ENCODE data around the gene SOX5. TPM values are rescaled to one million over a fixed set of nuclear protein-coding genes. Genes with fewer than 3 reads are reported as not detected.

SOX5 gene
- total and polyA plus RNA-seq, 9 of the 15 experiments (the other 6 are each of a cell fraction or from before 2014, with no cell fraction given): 8.3 to 16.5 (median 11.9) TPM

DNA sequence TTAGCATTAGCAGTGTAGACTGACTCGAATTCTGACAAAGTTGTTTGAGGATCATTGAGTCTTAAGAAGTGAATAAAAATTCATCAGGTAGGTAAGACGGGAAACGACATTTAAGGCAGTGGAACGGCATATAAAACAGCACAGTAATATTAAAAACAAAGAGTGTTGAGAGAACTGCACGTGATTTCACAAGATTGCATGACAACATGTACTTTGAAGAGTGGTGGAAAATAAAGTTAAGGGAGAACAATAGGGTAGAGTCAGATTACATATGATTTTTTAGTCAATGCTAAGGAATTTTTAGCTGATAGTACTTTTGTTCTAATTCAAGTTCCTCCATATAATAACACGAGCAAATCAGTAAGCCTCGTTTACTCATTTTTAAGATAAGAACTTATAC, 115.4 kb downstream of the SOX5 start:
- no peaks in the 10 kb centered on the region for H3K4me1 ChIP-seq (replicated peaks in 1 of 2; ENCODE audit: control insufficient read depth in 2 of 2, insufficient read depth in 2 of 2, low read length in 2 of 2)
- DNase-seq (ENCODE audit: extremely low read depth in 1 of 4, low spot score in 3 of 4): no peak
- H3K9me3 ChIP-seq (replicated peaks; ENCODE audit: control insufficient read depth, insufficient read depth, low read depth, low read length): no peaks in the 10 kb centered on the region
- H3K9ac ChIP-seq (ENCODE audit: insufficient read depth in 1 of 2, low read depth in 2 of 2, low read length in 2 of 2): no peak overlapping the region
- H3K79me2 ChIP-seq (ENCODE audit: control insufficient read depth, insufficient read depth, low read length): no peaks in the 10 kb centered on the region
- no peak for FAIRE-seq
- intact Hi-C loops (cut with micrococcal nuclease): no loop called here
- no peaks in the 10 kb centered on the region for H3K9me1 ChIP-seq (ENCODE audit: control insufficient read depth, insufficient read depth, low read length)
- no peaks in the 10 kb centered on the region for H3K36me3 ChIP-seq (ENCODE audit: control insufficient read depth, insufficient read depth, low read length)
- 48% methylated on average over 7 of the region's 7 CpGs for WGBS (ENCODE audit: insufficient coverage, low coverage, missing lambda C conversion rate)
- H4K20me1 ChIP-seq (replicated peaks; ENCODE audit: control insufficient read depth, insufficient read depth, low read length): no peaks in the 10 kb centered on the region
- CTCF ChIA-PET (ENCODE audit: low intra/inter-chr PET ratio): no interaction called here
- in situ Hi-C loops (cut with MboI): no loop called here
- H3K27ac ChIP-seq (ENCODE audit: extremely low read depth, low read depth, low read length): no peak overlapping the region
- peak overlapping the region; percentile 58 for H2AFZ ChIP-seq (ENCODE audit: low read depth, low read length)
- no peak for ATAC-seq
- no peaks in the 10 kb centered on the region for H3K27me3 ChIP-seq (ENCODE audit: control insufficient read depth in 2 of 2, insufficient read depth in 2 of 2, low read length in 2 of 2)
- BruUV-seq (replicated peaks): no TSS peak
- POLR2A ChIA-PET: no interaction called here
- TF ChIP-seq MEIS2 (IDR thresholded peaks at IDR 0.05; ENCODE audit: partially characterized antibody): no peak
- no peak for TF ChIP-seq ARHGAP35 (IDR thresholded peaks at IDR 0.05; ENCODE audit: partially characterized antibody)
- no peak for TF ChIP-seq RNF2 (IDR thresholded peaks at IDR 0.05)
- TF ChIP-seq ZNF592 (IDR thresholded peaks at IDR 0.05): no peak
- TF ChIP-seq NFATC3 (IDR thresholded peaks at IDR 0.05): no peak
- TF ChIP-seq CREBBP (IDR thresholded peaks at IDR 0.05; ENCODE audit: low read depth, low read length): no peak
- TF ChIP-seq TCF3 (CRISPR knock-in tag; IDR thresholded peaks at IDR 0.05): no peak
- TF ChIP-seq RCOR1 (IDR thresholded peaks at IDR 0.05; ENCODE audit: borderline replicate concordance in 1 of 2, low read depth in 2 of 2, low read length in 2 of 2): no peak
- no peak for TF ChIP-seq HIVEP1 (CRISPR knock-in tag; IDR thresholded peaks at IDR 0.05)
- no peak for TF ChIP-seq RBM15 (IDR thresholded peaks at IDR 0.05; ENCODE audit: insufficient read depth, low read length)
- no peak for TF ChIP-seq NFIC (IDR thresholded peaks at IDR 0.05)
- TF ChIP-seq POLR2G (IDR thresholded peaks at IDR 0.05; ENCODE audit: low read depth, low read length): no peak
- no peak for TF ChIP-seq ZNF263 (CRISPR knock-in tag; IDR thresholded peaks at IDR 0.05; ENCODE audit: borderline replicate concordance)
- no peak for TF ChIP-seq ZNF699 (CRISPR knock-in tag; IDR thresholded peaks at IDR 0.05; ENCODE audit: insufficient replicate concordance)
- TF ChIP-seq CBX3 (IDR thresholded peaks at IDR 0.05; ENCODE audit: borderline replicate concordance in 1 of 2, low read length in 2 of 2): no peak
- no peak for TF ChIP-seq BRCA1 (IDR thresholded peaks at IDR 0.05)
- no peak for TF ChIP-seq BRCA1 (CRISPR knock-in tag; IDR thresholded peaks at IDR 0.05)
- no peak for TF ChIP-seq PPARD (CRISPR knock-in tag; IDR thresholded peaks at IDR 0.05)
- H3K4me2 ChIP-seq (ENCODE audit: insufficient read depth, low read length): no peak overlapping the region
- H3K4me3 ChIP-seq: no peak overlapping the region
